DOHH2 (cell line): Measurements from ENCODE around the gene TFAP2B.

Source experiments
- H3F3A ChIP-seq: fragments of 200-600 bp; sonication (generic), shearing (Covaris generic); 2 replicates; pipeline ENCODE4 v1.6.0; 2016; ENCODE audit warnings: antibody characterized with exemption, mild to moderate bottlenecking; ENCODE audit not compliant: control insufficient read depth, insufficient read depth
- H3K27ac ChIP-seq: fragments of 200-600 bp; sonication (generic); 2 replicates; pipeline ENCODE4 v1.5.1; 2014; ENCODE audit warnings: low read depth, mild to moderate bottlenecking, low read length, moderate library complexity
- H3K27me3 ChIP-seq: fragments of 200-600 bp; sonication (generic); 2 replicates; pipeline ENCODE4 v1.6.1; 2014; ENCODE audit warnings: mild to moderate bottlenecking, low read length, mixed read lengths; ENCODE audit not compliant: control insufficient read depth
- H3K36me3 ChIP-seq: fragments of 200-600 bp; sonication (generic); 2 replicates; pipeline ENCODE4 v1.6.1; 2014; ENCODE audit warnings: mild to moderate bottlenecking, low read length, moderate library complexity, mixed read lengths; ENCODE audit not compliant: control insufficient read depth
- H3K4me1 ChIP-seq: fragments of 200-600 bp; sonication (generic); 2 replicates; pipeline ENCODE4 v1.6.1; 2014; ENCODE audit warnings: mild to moderate bottlenecking, low read length, mixed read lengths; ENCODE audit not compliant: control insufficient read depth
- H3K4me2 ChIP-seq: fragments of 200-600 bp; sonication (generic); 2 replicates; pipeline ENCODE4 v1.6.0; 2014; ENCODE audit warnings: mild to moderate bottlenecking, low read length, moderate library complexity
- H3K4me3 ChIP-seq: fragments of 200-600 bp; sonication (generic); 2 replicates; pipeline ENCODE4 v1.5.1; 2014; ENCODE audit warnings: mild to moderate bottlenecking, low read length, mixed read lengths
- H3K79me2 ChIP-seq: fragments of 200-600 bp; sonication (generic); 2 replicates; pipeline ENCODE4 v1.6.1; 2014; ENCODE audit warnings: mild to moderate bottlenecking, low read length, mixed read lengths; ENCODE audit not compliant: control insufficient read depth
- H3K9me2 ChIP-seq: fragments of 200-600 bp; sonication (generic); replicated peaks from 2 replicates; pipeline ENCODE4 v1.6.1; 2014; ENCODE audit warnings: mild to moderate bottlenecking, low read length, mixed read lengths; ENCODE audit not compliant: control insufficient read depth
- H3K9me3 ChIP-seq: fragments of 200-600 bp; sonication (generic); 2 replicates; pipeline ENCODE4 v1.6.1; 2014; ENCODE audit warnings: antibody characterized with exemption, low read length, mixed read lengths; ENCODE audit not compliant: control insufficient read depth, insufficient read depth
- H4K20me1 ChIP-seq: fragments of 200-600 bp; sonication (generic); 2 replicates; pipeline ENCODE4 v1.6.0; 2014; ENCODE audit warnings: low read depth, mild to moderate bottlenecking, antibody characterized with exemption, low read length, moderate library complexity; ENCODE audit not compliant: control insufficient read depth, insufficient read depth
- CTCF ChIP-seq: fragments of 200-600 bp; sonication (generic); IDR thresholded peaks from one replicate; pipeline ENCODE4 v1.5.1; 2014; ENCODE audit warnings: antibody characterized with exemption, mild to moderate bottlenecking, low read depth, low read length; ENCODE audit not compliant: poor library complexity, severe bottlenecking
- EZH2phosphoT487 ChIP-seq: fragments of 200-600 bp; sonication (generic); IDR thresholded peaks from 2 replicates; pipeline ENCODE4 v1.6.1; 2017; ENCODE audit warnings: borderline replicate concordance, mild to moderate bottlenecking, antibody characterized with exemption, low read length, moderate library complexity, mixed read lengths

Gene TFAP2B

GRCh38 chr6:50862176-50862575 lies 43.5 kb downstream of the TFAP2B start:
- Histone ChIP-seq H4K20me1 (no peaks in the 10 kb centered on the region), H3K9me3 (no peaks in the 10 kb centered on the region)
- TF ChIP-seq EZH2phosphoT487 (no peak), CTCF (no peak)

GRCh38 chr6:50864601-50865000 lies 45.9 kb downstream of the TFAP2B start:
- no peaks in the 10 kb centered on the region for H3K9me2 ChIP-seq
- no peaks in the 10 kb centered on the region for H3K79me2 ChIP-seq
- H3K4me2 ChIP-seq = no peak overlapping the region
- H3K27ac ChIP-seq = no peak overlapping the region
- no peak overlapping the region for H3K4me3 ChIP-seq
- no peaks in the 10 kb centered on the region for H3K36me3 ChIP-seq
- H3K4me1 ChIP-seq = no peaks in the 10 kb centered on the region
- no peaks in the 10 kb centered on the region for H3K9me3 ChIP-seq
- TF ChIP-seq EZH2phosphoT487 (no peak), CTCF (no peak)
- H3F3A ChIP-seq = no peaks in the 10 kb centered on the region
- no peaks in the 10 kb centered on the region for H4K20me1 ChIP-seq
- H3K27me3 ChIP-seq = no peaks in the 10 kb centered on the region

More at GRCh38 chr6:50862176-50862575, 43.5 kb downstream of the TFAP2B start:
- H3K36me3 ChIP-seq = no peaks in the 10 kb centered on the region
- no peaks in the 10 kb centered on the region for H3F3A ChIP-seq
- no peaks in the 10 kb centered on the region for H3K79me2 ChIP-seq
- H3K27ac ChIP-seq = no peak overlapping the region
- H3K4me2 ChIP-seq = no peak overlapping the region
- no peaks in the 10 kb centered on the region for H3K4me1 ChIP-seq
- H3K27me3 ChIP-seq = no peaks in the 10 kb centered on the region
- H3K9me2 ChIP-seq = no peaks in the 10 kb centered on the region
- no peak overlapping the region for H3K4me3 ChIP-seq

- no peak overlapping the region for H3K4me3 ChIP-seq
- no peak overlapping the region for H3K4me2 ChIP-seq
- H3F3A ChIP-seq = no peaks in the 10 kb centered on the region
- no peaks in the 10 kb centered on the region for H3K9me2 ChIP-seq
- no peaks in the 10 kb centered on the region for H4K20me1 ChIP-seq
- no peaks in the 10 kb centered on the region for H3K36me3 ChIP-seq
- no peak overlapping the region for H3K27ac ChIP-seq
- H3K9me3 ChIP-seq = no peaks in the 10 kb centered on the region
- no peaks in the 10 kb centered on the region for H3K4me1 ChIP-seq
- H3K79me2 ChIP-seq = no peaks in the 10 kb centered on the region
- H3K27me3 ChIP-seq = no peaks in the 10 kb centered on the region
- no peak for TF ChIP-seq EZH2phosphoT487
Observed at GRCh38 chr6:50868466-50868865, 49.8 kb downstream of the TFAP2B start.

GRCh38 chr6:50873167-50873566 lies 54.5 kb downstream of the TFAP2B start:
- no peak overlapping the region for H3K27ac ChIP-seq
- no peaks in the 10 kb centered on the region for H3K36me3 ChIP-seq
- H3F3A ChIP-seq = no peaks in the 10 kb centered on the region
- H3K79me2 ChIP-seq = no peaks in the 10 kb centered on the region
- H3K4me2 ChIP-seq = no peak overlapping the region
- H3K27me3 ChIP-seq = no peaks in the 10 kb centered on the region
- no peak overlapping the region for H3K4me3 ChIP-seq
- no peaks in the 10 kb centered on the region for H4K20me1 ChIP-seq
- no peak for TF ChIP-seq EZH2phosphoT487
- no peak for TF ChIP-seq CTCF
- no peaks in the 10 kb centered on the region for H3K4me1 ChIP-seq
- H3K9me3 ChIP-seq = no peaks in the 10 kb centered on the region
- no peaks in the 10 kb centered on the region; the same call in 1 of the 2 replicates for H3K9me2 ChIP-seq
